ENCODE results near the gene MAPK4.
"Not testable (repeated sequence)": the region's sequence is repeated elsewhere in the genome, so short reads cannot be mapped to it uniquely, and the experiment has no call there.

The MAPK4 gene

DNA sequence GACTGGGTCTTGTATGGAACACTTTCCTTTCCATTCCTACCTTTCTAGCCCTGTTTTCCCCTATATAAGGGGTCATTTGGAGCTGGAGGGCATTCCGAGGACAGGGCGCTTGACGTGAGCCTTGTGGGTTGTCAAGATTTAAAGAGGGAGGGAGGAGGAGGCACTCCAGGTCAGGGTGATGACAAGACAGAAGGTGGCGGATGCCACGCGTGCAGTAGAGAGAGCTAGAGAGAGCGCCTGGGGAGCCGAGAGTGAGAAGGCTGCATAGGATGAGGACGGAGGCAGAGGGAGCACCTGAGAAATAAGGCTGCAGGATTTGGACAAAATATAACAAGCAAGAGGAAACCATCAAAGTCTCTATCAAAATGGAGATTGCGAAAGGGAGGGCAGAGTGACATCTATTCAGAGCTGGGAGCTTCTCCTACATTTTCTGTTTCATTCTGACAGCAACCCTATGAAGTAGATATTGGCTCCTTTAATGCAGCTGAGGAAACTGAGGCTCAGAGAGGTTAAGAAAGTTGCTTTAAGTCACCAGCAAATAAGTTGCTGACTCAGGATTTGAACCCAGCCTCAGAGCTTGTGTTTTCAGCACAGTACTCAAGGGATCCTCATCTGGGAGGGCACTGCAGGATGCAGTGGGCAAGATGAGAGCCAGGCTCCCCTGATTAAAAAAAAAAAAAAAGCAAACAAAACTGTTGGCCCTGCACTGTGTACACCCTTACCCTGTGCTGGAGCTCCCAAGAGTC lies 135.7 kb downstream of the MAPK4 start:
- no peak for DNase-seq

DNA sequence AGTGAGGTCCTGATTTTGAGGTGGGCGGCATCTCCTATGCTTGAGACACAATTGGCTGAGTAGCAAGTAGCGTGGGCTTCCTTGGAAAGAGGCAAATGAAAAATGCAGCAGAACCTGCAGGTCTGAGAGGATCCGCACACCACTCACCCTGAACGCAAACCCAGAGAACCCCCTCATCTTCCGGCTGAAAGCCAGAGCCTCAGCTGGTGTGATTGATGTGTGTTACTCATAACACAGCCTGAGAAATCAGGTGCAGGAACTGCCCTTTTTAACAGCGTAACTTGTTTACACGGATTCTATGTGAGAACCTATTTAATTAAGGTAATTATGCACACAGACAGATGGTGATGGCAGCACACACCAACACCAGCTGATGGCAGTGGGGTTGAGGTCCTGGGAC lies 136.5 kb downstream of the MAPK4 start:
- DNase-seq: no peak

DNA sequence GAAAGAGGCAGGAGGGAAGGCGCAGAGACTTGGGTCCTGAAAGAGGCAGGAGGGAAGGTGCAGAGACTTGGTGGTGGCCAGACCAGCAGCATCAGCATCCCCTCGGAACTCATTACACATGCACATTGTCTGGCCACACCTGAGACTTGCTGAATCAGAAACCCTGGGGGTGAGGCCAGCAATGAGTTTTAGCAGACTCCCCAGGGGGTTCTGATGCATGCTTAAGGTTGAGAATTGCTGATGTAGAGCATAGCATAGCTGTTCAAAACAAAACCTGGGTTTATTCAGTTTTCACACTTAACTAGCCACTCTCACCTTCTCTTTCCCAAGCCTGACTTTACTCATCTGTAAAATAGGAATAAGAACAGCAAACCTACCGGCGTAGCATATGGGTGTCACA lies 137.0 kb downstream of the MAPK4 start:
- DNase-seq: no peak

DNA sequence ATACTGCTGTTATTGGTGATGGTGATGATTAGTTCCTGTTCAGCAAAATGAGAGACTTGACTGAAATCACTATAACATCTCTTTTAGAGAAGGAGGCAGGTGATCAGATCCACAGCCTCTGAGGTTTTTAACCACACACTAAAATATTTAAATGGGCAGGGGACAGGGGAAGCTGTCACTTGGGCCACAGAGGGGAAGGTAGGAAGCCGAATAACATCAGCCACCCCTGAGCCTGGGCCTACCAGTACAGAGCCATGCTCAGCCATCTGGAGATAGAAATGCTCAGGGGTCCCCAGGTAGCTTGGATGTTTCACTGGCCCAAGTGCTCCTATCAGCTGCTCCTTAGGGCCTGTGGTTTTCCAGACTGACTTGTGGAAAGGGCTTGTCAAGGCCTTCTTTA lies 137.6 kb downstream of the MAPK4 start:
- DNase-seq: no peak

DNA sequence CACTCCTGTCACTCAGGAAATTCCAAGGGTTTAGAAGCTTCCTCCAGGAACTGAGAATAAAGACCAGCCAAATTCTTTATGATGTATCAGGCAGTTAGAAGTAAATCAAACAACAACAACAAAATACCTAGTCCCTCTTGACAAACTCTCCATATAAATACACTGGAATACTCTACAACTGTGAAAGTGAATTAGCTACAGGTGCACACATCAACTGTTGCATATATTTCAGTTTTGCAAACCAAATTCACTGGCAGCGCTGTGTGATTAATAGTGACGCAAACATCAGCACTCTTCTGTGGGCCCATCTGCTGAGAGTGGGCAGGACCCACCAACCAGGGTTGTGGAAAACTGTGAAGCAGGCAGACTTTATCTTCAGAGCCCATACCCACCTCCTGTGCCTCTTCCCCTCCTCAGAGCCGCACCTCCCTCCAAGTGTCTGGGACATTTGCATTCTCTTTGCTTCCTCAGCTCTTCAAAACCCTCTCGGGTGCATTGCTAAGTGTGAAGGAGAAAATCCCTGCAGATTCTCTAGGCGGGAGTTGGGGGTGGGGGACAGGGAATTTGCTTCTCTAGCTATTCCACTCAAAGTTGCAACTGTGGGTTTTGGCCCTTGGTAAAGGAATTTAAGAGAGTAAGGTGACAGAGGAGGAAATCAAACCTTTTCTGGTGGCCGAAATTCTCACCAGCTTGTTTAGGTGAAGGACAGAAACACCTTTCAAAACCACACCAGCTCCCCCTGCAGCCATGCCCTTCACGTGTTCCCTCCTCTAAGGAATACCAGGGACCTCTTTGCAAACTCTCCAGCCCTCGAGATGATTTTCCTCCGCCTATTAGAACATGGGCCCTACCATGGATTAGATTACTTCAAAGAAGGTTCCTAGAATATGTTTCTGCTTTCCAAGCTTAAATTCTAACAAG lies 140.6 kb downstream of the MAPK4 start:
- no peak for DNase-seq

DNA sequence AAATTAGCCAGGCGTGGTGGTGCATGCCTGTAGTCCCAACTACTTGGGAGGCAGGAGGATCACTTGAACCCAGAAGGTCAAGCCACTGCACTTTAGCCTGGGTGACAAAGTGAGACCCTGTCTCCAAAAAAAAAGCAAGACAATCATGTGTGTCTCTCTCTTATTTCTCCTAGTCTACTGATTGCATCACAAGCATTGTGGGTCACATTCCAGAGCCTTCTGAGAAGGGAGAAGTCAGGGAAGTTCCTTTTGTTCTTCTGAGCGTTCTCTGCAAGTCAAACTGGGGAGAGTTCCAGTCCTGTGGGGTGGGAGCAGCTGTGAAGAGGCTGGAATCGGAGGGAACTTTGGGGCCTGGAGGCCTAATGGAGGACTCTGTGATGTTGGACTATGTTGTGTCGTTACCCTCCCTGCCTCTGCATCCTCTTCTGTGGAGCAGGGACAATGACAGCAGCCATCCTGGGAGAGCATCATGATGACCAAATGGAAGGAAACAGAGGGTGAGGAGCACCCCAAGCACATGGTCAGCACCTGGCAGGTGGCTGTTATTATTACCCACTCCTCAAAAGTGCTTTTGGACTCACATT lies 144.6 kb downstream of the MAPK4 start:
- DNase-seq: no peak

DNA sequence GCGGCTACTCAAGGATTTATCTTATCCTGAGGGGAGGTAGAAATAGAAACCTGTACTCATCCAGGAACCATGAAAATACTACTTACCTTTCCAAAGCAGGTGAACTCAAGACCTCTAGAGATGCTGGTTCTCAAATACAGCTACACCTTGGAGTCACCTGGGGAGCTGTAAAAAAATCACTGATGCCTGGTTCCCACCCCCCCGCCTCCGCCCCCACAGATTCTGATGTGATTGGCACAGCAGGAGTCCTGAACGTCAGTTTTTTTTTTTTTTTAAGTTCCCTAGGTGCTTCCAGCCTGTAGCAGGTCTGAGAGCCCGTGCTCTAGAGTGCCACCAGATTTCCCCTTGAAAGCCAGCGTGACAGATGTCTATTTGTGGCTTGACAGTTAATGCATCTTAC lies 146.3 kb downstream of the MAPK4 start:
- DNase-seq: no peak

DNA sequence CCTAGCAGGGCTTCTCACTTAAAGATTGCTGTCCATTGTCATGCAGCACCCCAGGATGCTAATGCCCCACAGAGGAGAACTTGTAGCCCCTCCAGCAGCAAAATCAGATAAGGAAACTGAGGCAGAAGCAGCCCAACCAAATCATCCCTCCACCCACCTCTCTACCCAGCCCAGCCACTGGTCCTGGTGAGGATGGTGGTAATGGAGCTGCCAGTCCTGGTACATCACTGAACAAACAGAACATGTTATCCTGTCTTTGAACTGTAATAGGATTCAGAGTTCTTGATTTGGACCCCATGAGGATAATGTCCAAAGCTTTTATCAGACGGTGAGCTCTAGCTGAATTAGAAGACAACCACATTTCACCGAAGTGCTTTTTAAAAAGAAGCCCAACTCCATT lies 146.8 kb downstream of the MAPK4 start:
- DNase-seq: no peak

DNA sequence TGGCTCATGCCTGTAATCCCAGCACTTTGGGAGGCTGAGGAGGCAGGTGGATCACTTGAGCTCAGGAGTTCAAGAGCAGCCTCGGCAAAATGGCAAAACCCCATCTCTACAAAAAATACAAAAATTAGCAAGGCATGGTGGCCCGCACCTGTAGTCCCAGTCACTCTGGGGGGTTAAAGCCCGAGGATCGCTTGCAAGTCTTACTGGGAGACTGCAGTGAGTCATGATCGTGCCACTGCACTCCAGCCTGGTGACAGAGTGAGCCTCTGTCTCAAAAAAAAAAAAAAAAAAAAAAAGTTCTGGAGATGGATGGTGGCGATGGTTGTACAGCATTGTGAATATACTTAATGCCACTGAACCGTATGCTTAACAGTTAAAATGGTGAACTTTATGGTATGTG lies 147.4 kb downstream of the MAPK4 start:
- DNase-seq: not testable (repeated sequence)

DNA sequence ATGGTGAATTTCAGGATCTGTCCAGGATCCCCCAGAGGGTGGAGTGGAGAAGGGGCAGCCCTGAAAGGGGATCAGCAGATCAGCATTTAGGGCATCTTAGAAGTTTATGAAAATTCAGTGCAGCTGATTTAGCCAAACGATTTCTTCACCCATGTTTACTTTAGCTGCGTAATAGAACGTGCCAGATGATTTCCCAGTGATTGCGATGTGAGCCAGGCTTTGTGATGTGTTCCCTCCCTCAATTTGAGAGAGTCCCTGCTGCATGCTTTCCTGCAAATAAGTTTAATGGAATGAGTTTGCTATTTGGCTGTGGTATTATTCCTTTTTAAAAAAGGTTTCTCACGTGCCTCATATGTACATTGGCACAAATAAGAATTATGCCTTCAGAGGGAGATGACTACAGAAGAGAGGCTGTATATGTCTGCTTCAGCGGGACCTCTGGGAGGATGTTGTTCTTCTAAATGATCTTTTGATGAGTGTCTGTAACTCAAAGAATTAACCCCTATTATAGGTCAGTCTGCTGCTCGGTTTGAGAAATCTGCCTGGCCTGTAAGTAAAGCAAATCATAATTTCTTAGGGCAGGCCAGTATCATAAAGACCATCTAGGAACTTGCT lies 148.1 kb downstream of the MAPK4 start:
- DNase-seq: no peak

DNA sequence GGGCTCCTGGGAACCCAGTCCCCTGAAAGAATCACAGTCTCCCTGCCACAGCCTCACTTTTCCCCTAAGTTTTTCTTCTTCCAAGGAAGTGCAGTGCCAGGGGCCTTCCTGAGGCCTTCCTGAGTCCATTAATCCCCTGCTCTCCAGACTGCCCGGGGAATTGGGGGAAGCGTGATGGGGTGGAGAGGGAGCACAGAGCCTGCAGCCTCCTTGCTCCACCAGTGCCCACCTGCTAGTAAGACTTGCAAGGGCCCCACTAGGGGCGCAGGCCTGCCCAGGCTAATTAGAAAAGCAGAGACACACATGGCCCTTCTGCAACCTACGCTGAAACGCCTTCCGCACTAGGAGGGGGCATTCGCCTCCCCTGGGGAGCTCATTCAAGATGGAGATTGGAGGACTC lies 149.3 kb downstream of the MAPK4 start:
- DNase-seq: no peak

DNA sequence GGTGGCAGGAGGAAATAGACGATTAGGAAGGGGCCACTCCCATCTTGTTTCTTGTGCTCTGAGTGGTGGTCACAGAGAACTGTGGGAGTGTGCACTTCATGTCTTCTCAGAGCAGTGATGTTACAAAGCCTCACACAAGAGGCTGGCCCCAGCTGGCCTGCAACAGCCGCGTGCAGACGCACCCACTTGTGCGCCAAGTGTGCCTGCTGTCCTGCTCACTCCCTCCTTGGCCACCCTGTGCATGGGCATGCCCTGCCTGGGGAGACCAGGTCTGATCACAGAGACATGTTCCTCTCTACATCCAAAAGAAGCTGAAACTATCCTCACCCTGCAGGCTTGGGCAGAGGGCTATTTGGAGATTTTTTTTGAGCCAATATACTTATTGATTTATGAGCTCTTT lies 151.5 kb downstream of the MAPK4 start:
- no peak for DNase-seq

DNA sequence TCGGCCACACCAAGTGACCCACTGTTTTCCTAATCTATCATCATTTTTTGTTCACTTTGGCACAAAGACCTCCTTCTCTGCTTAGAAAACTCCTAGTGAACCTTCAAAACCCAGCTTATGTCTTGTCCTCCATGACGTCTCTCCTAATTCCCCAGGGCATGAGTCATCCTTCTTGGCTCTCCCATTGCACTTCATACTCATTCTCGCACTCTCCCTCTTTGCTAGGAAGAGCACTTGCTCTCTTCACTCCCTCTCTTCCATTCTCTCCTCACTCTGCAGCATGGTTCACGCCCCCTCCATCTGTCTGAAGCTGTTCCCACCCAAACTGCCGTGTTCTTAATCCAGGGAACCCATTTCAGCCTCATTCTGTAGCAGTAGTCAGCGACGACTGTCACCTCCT lies 156.0 kb downstream of the MAPK4 start:
- DNase-seq: no peak

DNA sequence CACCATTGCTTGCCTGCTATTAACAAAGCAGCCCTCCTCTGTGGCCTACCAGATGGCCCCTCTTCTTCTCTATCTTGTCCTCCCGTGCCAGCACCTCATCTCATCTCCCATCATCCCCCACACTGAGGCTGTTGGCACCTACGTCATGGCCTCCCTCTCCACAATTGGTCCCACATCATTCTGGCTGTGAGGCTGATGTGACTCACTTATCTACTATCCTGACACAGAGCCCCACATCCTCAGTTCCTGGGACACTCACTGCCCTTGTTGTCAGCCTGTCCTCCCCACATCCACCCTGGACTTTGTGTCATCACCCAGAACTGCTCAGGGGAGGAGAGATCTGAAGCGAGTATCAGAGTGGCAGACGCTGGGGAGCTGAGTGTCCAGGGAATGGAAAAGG lies 157.0 kb downstream of the MAPK4 start:
- no peak for DNase-seq

DNA sequence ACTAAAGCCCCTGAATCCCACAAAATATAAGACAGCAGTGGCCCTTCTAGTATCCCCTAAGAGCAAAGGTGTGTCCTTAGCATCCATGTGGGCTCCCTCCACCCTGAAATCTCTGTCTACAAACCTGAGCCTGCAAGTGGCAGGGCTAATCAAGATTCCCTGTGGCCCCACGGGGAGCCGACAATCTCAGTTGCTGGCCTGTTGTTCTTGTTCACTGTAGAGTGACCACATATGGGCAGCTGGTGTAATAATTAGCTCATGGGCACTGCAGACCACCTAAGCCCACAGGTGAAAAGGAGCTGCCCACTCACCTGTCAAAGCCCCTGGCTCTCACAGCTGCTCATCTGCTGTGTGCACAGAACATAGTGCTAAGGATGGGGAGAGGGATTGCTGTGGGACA lies 157.7 kb downstream of the MAPK4 start:
- DNase-seq: no peak

DNA sequence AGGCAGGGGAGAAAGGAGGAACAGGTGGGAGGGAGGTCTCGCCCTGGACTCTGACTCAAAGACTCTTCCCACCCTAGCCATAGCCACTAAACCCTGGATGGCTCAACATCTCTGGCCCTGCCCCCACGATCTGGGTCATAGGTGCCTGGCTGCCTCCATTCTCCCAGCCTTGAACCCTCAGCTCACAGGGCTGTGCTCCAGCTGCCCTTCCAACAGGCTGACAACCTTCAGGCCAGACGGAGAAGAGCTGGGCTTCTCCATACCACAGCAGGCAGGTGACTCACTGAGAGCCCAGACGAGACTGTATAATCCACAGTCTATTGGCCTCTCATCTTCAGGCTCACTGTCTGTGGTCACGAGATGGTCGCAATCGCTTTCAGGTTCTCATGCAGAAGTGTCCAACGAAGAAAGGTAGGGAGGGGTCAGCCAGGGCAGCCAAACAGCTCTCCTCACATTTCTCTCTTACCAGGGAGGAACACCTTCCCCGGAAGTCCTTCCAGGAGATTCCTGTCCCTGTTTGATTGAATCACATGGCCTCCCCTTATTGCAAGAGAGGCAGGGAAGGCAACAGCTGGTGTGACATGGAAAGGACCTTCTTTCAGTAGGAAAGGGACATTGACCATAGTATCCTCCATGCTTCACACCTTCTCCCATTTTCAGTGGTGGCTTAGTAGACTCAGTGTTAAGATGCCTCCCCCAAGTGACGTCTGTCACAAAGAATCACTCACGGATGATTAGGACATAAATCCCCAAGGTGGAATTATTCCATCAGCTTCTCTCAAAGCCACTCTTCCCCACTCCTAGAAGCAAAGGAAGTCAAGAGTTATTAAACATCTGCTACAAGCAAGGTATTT lies 159.8 kb downstream of the MAPK4 start:
- no peak for DNase-seq

DNA sequence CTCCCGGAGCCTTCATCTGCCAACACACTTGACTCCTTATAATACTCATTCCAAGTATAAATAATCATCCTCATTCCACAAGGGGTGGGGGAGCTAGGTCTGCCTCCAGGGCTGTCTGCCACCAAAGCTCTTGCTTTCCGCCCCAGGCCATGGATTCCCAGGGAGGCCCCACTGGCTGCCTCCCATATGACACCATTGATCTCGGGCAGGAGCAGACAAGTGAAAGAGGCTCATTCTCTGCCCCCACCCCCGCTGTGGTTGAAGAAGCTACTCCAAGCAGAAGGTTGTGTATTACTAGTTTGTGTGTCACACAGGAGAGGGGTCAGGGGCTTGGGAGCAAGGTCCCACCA lies 160.4 kb downstream of the MAPK4 start:
- no peak for DNase-seq

DNA sequence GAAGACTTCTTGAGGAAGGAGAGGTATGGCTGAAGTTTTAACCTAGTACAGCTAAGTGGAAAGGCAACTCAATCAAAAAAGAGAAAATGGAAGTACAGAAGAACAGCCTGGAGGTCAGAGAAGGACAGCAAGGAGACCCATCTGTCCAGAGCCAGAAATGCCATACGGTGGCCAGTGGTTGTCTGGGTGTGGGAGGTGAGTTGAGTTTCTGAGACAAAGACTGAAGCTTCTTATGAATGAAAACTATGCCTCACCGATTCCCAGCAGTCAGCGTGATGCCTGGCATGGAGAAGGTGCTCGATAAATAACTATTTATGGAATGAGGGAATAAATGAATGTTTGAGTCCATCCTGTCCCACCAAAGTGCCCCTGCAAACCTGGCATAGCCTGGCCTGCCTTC lies 161.1 kb downstream of the MAPK4 start:
- DNase-seq: no peak

DNA sequence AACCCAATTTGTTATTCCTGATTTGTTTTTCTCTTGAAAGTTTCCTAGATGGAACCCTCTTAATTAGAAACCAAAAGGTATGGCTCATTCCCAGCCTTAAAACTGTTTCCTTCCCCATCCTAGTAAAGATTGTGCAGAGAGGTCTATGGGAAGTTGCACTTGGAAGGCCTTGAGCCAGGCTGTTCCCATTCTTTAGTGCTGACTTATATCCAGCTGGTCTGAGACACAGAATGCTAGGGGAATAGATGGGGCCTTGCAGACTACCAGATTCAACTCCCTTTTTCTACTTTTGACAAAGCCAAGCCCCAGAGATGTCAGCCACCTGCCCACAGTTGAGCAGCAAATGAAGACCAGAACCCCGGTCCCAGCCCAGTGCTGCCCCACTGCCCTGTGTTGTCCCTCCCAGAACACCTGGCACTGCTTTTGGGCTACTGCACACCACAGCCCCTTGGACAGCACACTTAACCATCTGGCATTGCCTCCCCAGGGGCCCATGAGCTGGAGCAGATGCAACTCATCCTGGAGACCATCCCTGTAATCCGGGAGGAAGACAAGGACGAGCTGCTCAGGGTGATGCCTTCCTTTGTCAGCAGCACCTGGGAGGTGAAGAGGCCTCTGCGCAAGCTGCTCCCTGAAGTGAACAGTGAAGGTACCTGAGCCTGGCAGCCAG lies 161.7 kb downstream of the MAPK4 start:
- no peak for DNase-seq

DNA sequence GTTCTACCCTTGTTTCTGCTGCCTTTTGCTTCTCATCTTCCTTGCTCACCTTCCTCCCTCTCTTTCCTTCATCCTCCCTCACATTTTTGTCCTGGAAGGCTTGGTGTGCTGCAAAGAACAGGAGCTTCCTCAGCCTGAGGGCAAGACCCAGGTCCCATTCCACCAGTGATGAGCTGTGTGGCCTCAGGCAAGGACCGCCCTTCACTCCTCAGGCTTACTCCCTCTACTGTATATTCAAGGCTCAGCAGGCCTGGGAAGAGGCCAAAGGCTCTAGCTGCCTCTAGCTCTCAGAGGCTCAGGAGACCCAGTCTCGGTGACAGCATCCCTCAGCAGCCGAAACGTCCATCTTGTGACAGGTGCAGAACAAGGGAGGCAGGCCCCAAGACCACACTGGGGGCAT lies 162.4 kb downstream of the MAPK4 start:
- DNase-seq: no peak

DNA sequence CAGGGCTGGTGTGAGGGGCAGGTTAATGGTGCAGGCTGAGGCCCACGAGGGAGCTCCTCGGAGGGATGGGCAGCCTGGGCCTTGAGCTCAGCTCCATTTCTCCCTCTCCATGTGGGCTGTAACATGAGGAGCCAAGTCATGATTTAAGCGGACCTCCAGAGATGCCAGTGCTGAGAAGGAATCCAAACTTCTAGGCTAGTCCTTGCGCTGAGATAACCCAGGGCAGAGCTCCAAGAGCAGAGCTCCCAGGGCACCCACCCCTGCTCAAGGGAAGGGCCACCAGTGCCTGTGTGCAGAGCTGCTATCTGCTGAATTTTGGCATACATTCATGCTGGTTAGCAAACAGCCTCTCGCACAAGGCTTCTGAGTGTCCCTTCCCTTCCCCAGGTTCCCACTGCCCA lies 164.9 kb downstream of the MAPK4 start:
- no peak for DNase-seq

DNA sequence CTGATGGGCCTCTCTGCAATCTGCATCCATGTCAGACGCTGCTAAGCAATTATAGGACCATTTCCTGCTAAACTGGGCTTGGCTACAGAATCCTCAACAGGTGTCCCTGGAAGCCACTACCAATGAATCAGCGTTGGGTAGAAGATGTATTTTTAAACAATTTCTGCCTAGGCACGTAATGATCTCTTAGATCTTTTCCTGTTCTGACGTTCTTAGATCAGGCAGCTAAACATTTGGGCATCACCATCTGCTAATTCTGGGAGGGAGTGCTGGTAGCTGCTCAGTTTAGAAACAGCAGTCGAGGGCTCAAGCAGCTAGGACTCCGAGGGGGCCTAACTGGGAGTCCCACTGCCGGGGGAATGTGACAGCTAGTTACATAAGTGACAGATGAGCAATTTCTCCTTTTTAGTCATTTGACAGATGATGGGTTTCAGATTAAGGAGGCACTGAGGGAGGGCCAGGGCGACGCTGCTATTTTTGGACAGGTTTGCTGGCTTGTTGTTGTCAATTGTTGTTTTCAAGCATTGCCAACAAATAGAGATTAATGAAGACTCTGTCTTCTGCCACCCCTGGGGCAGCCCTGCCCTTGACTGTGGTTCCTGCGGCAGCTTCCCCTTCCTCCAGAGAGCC lies 167.2 kb downstream of the MAPK4 start:
- no peak for DNase-seq
